Peyer's patch (tissue), 4 donors: ENCODE data around the gene SMIM23.

Source experiments
- POLR2A ChIP-seq, 2 donors: fragments of 450-650 bp; IDR thresholded peaks; one replicate each; pipeline ENCODE4 v1.5.1; 2017; ENCODE audit warnings: antibody characterized with exemption in 2 of 2, mild to moderate bottlenecking in 2 of 2, moderate library complexity in 2 of 2
- TF ChIP-seq, protein P1 (sequence below), 6 experiments: fragments of 450-650 bp in 4 of 6; fragments of 200-600 bp in 2 of 6; sonication (generic) in 1 of 6; IDR thresholded peaks; one replicate each; pipeline ENCODE4 v1.5.1; 2017 to 2019; ENCODE audit warnings: antibody characterized with exemption in 6 of 6, mild to moderate bottlenecking in 3 of 6, moderate library complexity in 1 of 6

GRCh38 chr5:171744882-171745281, 40.7 kb upstream of the SMIM23 start:
- TF ChIP-seq, protein P1, sequence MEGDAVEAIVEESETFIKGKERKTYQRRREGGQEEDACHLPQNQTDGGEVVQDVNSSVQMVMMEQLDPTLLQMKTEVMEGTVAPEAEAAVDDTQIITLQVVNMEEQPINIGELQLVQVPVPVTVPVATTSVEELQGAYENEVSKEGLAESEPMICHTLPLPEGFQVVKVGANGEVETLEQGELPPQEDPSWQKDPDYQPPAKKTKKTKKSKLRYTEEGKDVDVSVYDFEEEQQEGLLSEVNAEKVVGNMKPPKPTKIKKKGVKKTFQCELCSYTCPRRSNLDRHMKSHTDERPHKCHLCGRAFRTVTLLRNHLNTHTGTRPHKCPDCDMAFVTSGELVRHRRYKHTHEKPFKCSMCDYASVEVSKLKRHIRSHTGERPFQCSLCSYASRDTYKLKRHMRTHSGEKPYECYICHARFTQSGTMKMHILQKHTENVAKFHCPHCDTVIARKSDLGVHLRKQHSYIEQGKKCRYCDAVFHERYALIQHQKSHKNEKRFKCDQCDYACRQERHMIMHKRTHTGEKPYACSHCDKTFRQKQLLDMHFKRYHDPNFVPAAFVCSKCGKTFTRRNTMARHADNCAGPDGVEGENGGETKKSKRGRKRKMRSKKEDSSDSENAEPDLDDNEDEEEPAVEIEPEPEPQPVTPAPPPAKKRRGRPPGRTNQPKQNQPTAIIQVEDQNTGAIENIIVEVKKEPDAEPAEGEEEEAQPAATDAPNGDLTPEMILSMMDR (IDR thresholded peaks at IDR 0.05), result no peak
- TF ChIP-seq POLR2A (IDR thresholded peaks at IDR 0.05), result no peak
